ENCODE results near the gene MT1A. TPM values are rescaled to one million over a fixed set of nuclear protein-coding genes. Genes with fewer than 3 reads are reported as not detected.

MT1A gene
- total RNA-seq, 4 donors from 2014 or later = 18.8 to 365 (median 93.3) TPM; not detected in 1

DNA sequence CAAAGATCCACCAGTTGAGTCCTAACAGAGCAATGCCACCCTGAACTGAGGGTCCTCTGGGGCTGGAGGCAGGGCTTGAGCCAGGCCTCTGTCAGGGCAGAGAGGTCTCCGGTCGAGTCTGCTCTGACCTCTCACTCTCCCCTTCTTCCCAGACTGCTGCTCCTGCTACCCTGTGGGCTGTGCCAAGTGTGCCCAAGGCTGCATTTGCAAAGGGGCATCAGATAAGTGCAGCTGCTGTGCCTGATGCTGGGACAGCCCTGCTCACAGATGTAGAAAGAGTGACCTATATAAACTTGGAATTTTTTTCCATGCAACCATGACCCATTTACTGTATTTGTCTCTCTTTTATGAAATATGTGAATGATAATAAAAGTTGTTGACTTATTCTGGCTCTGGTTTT is 10.8 kb downstream of the MT1A start:
- no peaks in the 10 kb centered on the region for H3K4me1 ChIP-seq
- WGBS, 2 donors = 67 to 83% methylated on average over 2 of the region's 2 CpGs
- TF ChIP-seq POLR2A (IDR thresholded peaks at IDR 0.05) (no peak), EP300 (IDR thresholded peaks at IDR 0.05) (no peak)
- TF ChIP-seq, protein P1, sequence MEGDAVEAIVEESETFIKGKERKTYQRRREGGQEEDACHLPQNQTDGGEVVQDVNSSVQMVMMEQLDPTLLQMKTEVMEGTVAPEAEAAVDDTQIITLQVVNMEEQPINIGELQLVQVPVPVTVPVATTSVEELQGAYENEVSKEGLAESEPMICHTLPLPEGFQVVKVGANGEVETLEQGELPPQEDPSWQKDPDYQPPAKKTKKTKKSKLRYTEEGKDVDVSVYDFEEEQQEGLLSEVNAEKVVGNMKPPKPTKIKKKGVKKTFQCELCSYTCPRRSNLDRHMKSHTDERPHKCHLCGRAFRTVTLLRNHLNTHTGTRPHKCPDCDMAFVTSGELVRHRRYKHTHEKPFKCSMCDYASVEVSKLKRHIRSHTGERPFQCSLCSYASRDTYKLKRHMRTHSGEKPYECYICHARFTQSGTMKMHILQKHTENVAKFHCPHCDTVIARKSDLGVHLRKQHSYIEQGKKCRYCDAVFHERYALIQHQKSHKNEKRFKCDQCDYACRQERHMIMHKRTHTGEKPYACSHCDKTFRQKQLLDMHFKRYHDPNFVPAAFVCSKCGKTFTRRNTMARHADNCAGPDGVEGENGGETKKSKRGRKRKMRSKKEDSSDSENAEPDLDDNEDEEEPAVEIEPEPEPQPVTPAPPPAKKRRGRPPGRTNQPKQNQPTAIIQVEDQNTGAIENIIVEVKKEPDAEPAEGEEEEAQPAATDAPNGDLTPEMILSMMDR (IDR thresholded peaks at IDR 0.05) = no peak
- H3K36me3 ChIP-seq = no peaks in the 10 kb centered on the region
- H3K4me3 ChIP-seq = no peak overlapping the region
- H3K27ac ChIP-seq = no peak overlapping the region
- no peaks in the 10 kb centered on the region for H3K9me3 ChIP-seq
- H3K27me3 ChIP-seq = peaks cover 0 to 23% of the 10 kb centered on the region in 2 donors
- no peak for DNase-seq (ENCODE audit: low spot score in 2 of 2)

DNA sequence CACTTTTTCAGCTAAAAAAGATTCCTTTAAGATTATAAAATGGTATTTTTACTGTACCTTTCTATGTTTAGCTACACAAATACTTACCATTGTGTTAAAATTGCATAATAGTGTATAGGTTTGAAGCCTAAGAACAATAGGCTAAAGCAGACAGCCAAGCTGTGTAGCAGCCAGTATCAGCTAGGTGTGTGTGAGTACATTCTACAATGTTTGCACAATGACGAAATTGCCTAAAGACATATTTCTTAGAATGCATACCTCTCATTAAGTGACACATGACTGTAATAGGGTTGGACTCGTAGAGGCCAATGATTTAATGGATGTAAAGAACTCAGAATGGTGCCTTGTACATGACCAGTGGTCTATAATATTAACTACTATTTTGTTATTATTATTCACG is 11.4 kb downstream of the MT1A start:
- no peak overlapping the region for H3K27ac ChIP-seq
- no peaks in the 10 kb centered on the region for H3K4me1 ChIP-seq
- WGBS, 2 donors = 78 to 83% methylated on average over 3 of the region's 3 CpGs
- no peaks in the 10 kb centered on the region for H3K9me3 ChIP-seq
- no peak overlapping the region for H3K4me3 ChIP-seq
- H3K27me3 ChIP-seq = peaks cover 0 to 22% of the 10 kb centered on the region in 2 donors
- no peak for DNase-seq (ENCODE audit: low spot score in 2 of 2)
- H3K36me3 ChIP-seq = no peaks in the 10 kb centered on the region
- TF ChIP-seq POLR2A (IDR thresholded peaks at IDR 0.05) (no peak), EP300 (IDR thresholded peaks at IDR 0.05) (no peak)
- TF ChIP-seq, protein P1 (IDR thresholded peaks at IDR 0.05) = no peak

DNA sequence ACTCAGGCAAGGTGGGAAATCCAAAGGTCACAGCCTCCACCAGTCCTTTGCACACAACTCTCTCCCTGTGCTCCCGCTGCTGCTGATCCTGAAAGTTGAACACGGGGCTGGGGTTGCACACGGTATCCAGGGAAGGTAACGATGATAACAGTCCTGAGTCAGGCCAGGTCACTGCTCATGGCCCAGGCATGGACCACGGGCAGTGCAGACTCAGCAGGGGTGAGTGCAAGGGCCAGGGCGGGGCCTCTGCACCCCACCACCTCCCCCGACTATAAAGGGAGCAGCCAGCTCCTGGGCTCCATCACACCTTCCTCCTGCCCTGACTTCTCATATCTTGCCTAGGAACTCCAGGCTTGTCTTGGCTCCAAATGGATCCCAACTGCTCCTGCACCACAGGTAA is 13.1 kb downstream of the MT1A start, which contains the start of gene MT1B:
MT1B (plus strand) TSS at position 301 of the 400 bp plus-strand sequence; CDS start at position 369, 68 bp downstream.
- Histone ChIP-seq H3K9me3 (no peaks in the 10 kb centered on the region), H3K4me3 (no peak within 1 kb of the TSS), H3K4me1 (no peaks in the 10 kb centered on the region), H3K27me3 (peaks cover 0 to 18% of the 10 kb centered on the region in 2 donors), H3K27ac (no peak within 1 kb of the TSS), H3K36me3 (no peaks in the 10 kb centered on the region)
- WGBS, 2 donors = 57 to 76% methylated on average over 6 to 7 of the region's 7 CpGs
- no peak for DNase-seq (ENCODE audit: low spot score in 2 of 2)
- TF ChIP-seq POLR2A (IDR thresholded peaks at IDR 0.05) (no peak), EP300 (IDR thresholded peaks at IDR 0.05) (no peak)
- TF ChIP-seq, protein P1 (IDR thresholded peaks at IDR 0.05) = no peak

DNA sequence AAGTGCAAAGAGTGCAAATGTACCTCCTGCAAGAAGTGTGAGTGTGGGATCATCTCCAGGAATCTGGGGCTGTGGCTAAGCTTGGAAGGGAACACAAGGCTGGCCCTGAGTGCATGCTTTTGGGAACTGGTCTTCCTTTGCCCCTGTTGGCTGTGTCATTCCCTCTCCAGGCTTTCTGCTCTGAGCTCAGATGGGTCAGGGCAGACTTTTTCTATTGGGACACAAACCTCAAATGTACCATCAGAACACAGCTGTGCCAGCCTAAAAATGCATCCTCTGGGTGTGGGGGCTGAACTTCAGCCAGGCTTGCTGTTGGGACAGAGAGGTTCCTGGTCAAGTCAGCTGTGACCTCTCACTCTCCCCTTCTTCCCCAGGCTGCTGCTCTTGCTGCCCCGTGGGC is 14.1 kb downstream of the MT1A start:
- Histone ChIP-seq H3K4me3 (no peak overlapping the region), H3K36me3 (no peaks in the 10 kb centered on the region), H3K4me1 (peaks cover 0 to 6% (median 1%) of the 10 kb centered on the region in 4 donors), H3K9me3 (no peaks in the 10 kb centered on the region), H3K27me3 (peaks cover 0 to 14% of the 10 kb centered on the region in 2 donors), H3K27ac (no peak overlapping the region)
- 44 to 75% methylated on average over 1 of the region's 1 CpG for WGBS, 2 donors
- DNase-seq (ENCODE audit: low spot score in 2 of 2) = no peak
- TF ChIP-seq, protein P1 (IDR thresholded peaks at IDR 0.05) = no peak
- TF ChIP-seq POLR2A (IDR thresholded peaks at IDR 0.05) = no peak
- TF ChIP-seq EP300 (IDR thresholded peaks at IDR 0.05) = no peak

DNA sequence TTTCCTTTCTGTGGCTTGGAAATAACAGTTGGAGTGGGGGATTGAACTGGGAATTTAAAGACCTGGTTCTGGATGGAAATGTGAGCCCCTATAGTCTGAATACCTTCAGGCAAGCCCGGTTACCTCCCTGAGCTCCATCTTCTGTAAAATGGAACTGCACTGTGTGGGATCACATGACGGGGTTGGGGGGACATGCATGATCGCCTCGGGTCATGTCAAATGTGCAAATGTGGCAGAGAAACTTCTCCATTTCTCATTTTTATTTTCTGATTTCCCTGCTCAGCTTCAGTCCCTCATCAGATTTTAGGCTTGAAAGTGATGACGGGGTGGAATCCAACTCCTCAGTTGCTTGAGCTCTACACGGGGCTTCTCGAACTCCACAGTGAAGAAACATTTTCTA is 14.8 kb downstream of the MT1A start:
- no peak for DNase-seq (ENCODE audit: low spot score in 2 of 2)
- Histone ChIP-seq H3K27ac (no peak overlapping the region), H3K36me3 (no peaks in the 10 kb centered on the region), H3K9me3 (no peaks in the 10 kb centered on the region), H3K27me3 (peaks cover 0 to 9% of the 10 kb centered on the region in 2 donors), H3K4me1 (peaks cover 0 to 12% (median 7%) of the 10 kb centered on the region in 4 donors), H3K4me3 (no peak overlapping the region)
- WGBS, 2 donors = 79 to 83% methylated on average over 7 of the region's 7 CpGs
- no peak for TF ChIP-seq POLR2A (IDR thresholded peaks at IDR 0.05)
- no peak for TF ChIP-seq EP300 (IDR thresholded peaks at IDR 0.05)
- TF ChIP-seq, protein P1 (IDR thresholded peaks at IDR 0.05) = no peak

Measured in tibial nerve (tissue), 4 donors.